A172 (cell line): ENCODE results near the gene FOXK1. TPM values are rescaled to one million over a fixed set of nuclear protein-coding genes. Genes with fewer than 3 reads are reported as not detected.

ENCODE experiments used
- DNase-seq: peaks from one replicate; pipeline ENCODE4 v3.0.0-alpha.2; 2015; ENCODE audit warnings: low spot score
- total RNA-seq: library from RNA; depleted of rRNA; stranded (reverse); fragments of >200 nt; shearing (Covaris generic); gene quantifications from 2 replicates; pipeline ENCODE4 v1.2.3, GENCODE V29; 2014

Gene FOXK1
- total RNA-seq, 1 experiment from 2014 or later: 16.6 TPM

DNA sequence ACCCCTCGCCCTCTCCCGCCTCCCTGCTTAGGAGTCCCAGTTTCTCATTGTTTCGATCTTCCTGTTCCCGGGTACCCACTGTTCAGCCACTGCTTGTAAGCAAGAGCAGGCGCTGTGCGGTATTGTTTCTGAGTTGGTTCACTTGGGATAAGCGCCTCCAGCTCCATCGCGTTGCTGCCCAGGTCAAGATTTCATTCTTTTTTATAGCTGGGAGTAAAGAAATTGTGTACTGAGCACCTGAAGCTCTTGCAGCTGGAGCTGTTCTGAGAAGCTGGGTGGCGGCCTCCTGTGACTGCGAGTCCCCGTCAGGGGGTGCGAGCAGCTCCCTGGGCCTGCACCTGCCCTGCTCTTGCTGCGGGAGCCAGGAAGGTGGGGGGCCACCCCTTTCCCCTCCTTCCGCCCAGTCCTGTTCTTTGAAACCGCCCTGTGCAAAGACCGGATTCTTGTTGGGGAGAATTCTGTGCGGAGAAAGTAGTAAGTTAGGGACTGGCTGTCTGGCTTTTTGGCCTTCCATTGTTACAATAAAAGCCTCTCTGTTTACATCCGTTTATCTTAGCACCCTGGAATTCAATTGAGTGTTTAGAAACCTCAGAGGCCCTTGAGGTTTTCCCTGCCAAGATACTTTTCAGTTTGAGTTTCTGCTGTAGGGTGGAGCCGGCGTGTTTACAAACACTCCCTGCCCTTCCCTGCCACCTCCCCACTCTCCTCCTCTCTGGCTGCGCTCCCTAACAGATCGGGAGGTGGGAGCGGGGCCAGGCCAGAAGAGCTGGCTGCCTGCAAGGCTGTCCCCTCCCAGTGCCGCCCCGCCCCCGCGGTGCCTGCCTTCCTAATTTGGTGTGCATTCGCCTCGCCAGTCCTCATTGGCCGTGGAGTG lies 62.5 kb downstream of the FOXK1 start:
- peak; percentile 98 for DNase-seq

GRCh38 chr7:4745265-4745919 lies 63.3 kb downstream of the FOXK1 start:
- DNase-seq: no peak

DNA sequence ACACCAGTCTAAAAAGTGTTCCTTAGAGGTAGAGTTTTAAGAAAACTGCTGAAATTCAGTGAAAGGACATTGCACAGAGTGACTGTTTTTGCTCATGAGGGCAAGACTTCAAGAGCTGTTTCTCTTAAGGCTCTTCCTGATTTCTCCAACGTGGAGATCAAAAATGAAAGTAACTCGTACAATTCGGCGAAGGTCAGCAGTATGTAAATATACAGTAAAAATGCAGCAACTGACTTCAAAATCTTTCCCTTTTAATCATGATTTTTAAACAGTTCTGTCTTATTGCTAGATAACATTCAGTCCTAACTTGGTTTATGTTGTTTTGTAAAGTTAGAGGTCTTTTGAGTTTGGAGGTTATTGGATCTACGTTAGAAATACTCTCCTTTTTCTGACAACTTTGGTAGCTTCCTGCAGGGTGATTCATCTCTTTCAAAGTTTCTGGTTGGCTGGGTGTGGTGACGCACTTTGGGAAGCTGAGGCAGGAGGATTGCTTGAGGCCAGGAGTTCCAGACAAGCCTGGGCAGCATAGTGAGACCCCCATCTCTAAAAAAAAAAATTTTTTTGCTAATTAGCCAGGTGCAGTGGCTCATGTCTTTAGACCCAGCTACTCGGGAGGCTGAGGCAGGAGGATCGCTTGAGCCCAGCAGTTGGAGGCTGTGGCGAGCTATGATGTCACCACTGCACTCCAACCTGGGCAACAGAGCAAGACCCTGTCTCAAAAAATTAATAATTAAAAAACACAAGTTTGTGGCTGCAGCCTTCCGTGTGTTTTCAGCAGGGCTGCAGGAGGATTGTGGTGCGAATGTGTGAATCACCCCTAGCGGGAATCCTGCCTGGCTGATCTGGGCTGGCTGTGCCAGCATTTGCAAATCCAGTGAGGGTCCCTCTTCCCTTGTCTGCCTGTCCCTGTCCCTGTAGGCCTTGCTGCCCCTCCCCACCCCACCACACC lies 64.2 kb downstream of the FOXK1 start:
- DNase-seq: peak; percentile 77

GRCh38 chr7:4747013-4747412 lies 64.9 kb downstream of the FOXK1 start:
- DNase-seq: no peak

GRCh38 chr7:4747746-4748145 lies 65.7 kb downstream of the FOXK1 start:
- no peak for DNase-seq

DNA sequence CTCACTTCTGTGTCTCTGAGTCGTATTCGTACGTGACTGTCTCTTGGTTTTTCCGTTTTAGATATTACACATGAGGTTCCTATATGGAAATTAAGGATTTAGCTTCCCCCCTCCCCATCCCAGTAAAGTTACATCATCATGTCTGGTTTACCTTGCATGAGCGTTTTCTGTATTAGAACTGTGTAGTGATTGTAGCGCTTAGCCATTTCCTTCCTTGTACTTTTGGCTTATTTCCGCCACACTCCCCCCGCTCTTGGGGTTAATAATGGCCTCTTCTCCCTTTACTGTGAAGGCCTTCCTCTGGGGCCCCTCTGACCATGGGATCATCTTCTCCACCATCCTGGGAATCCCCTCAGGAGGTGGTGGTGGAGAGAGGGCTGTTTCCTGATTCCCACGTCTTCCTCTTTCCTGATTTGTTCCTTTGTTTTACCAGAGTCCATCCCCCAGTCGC lies 66.2 kb downstream of the FOXK1 start:
- no peak for DNase-seq

DNA sequence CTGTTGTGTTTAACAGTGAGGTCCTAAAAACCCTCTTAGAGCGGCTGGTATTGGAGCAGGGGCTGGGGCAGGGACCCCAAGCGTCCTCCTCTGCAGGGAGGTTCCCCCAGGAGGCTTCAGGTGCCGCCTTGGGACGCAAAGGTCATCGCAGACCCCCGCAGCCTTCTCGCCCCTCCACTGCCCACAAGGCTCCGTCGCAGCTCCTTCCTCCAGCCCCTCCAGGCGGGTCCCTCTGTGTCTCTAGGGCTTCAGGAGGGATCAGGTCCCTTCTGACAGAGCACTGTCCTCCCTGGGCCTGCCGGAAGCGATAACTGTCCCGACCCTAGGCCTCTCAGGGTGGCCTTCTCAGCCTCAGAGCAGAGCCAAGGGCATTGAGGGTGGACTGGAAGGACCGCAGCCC lies 67.3 kb downstream of the FOXK1 start:
- DNase-seq: no peak

- no peak for DNase-seq
These were observed 67.7 kb downstream of the FOXK1 start for GRCh38 chr7:4749798-4750197.

DNA sequence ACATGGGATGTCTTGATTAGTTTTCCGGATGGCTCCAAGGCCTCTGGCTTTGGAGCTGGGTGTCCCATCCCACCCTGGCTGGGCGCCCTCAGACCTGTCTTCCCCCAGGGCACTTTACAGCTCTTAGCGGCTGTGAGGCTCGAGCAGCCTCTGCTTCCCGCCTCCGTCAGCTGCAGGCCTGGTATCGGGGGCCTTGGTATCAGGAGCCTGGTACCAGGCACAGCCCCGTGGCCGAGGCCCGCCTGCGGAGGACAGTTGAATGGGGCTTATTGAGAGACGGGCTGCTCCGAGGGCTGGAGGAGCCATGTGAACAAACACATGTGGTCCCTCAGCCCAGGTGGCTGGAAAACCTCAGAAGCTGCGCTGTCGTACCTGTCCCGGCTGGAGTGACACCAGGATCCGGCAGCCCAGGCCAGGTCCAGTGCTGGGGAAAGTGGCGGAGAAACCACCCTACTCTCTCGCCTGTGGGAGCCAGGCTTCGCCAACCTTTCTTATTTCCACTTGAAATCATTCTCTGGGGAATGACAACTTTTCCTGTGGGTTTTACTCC lies 69.4 kb downstream of the FOXK1 start:
- no peak for DNase-seq

GRCh38 chr7:4753598-4754432 lies 71.7 kb downstream of the FOXK1 start:
- DNase-seq: peak; percentile 46

- no peak for DNase-seq
These were observed 72.4 kb downstream of the FOXK1 start for GRCh38 chr7:4754433-4755010.

DNA sequence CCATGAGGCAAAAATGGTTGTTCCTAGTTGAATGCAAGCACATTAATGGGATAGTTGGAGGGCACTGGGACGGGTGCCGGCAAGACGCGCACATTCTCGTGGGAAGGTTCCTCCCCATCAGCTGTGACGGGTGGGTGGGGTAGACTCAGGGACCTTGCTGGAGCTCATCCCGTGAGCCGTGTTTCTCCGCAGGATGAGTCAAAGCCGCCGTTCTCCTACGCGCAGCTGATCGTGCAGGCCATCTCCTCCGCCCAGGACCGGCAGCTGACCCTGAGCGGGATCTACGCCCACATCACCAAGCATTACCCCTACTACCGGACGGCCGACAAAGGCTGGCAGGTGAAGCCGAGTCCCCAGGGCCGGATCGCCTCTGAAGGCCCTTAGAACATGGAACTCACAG lies 73.0 kb downstream of the FOXK1 start:
- DNase-seq: no peak

DNA sequence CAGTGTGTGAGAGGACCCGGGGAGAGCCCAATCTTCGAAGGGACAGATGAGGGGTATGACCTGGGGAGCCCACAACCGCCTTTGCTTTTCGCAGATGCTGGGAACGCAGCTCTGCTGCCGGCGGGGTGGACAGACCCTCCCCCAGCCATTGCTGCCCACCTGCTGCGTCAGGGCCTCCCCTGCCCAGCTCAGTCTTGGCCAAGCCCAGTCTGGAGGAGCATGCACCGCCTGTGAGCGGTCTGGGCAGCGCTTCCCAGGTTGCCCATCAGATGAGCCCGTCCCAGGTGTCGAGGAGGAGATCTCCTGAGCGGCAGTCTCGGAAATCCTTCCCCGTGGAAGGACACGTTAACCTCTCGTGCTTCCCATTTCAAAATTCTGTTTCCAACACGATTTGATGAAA lies 76.0 kb downstream of the FOXK1 start:
- no peak for DNase-seq

DNA sequence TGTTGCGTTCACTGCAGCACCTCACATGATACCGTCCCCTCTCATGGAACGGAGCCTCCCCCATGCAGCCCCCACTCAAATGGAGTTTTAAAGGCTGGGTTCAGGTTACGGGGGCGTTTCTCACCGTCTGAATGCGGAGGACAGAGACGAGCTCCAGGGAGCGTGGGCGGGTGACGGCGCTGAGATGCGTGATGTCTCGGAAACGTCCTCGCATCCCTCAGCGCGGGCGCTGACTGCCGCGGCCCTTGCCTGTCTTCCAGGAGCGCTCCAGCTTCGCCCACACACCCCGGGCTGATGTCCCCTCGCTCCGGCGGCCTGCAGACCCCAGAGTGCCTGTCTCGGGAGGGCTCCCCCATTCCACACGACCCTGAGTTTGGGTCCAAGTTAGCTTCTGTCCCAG lies 76.7 kb downstream of the FOXK1 start:
- DNase-seq: no peak

DNA sequence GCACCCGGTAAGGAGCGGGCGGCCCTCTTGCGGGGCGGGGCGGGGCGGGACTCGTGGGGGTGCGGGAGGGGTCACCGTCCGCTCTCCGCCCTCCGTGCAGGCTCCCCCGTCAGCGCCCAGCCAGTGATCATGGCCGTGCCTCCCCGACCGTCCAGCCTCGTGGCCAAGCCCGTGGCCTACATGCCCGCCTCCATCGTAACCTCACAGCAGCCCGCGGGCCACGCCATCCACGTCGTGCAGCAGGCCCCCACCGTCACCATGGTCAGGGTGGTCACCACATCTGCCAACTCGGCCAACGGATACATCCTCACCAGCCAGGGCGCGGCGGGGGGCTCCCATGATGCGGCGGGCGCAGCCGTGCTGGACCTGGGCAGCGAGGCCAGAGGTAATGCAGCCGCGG lies 77.1 kb downstream of the FOXK1 start:
- DNase-seq: no peak

GRCh38 chr7:4760952-4761351 lies 78.9 kb downstream of the FOXK1 start:
- no peak for DNase-seq

- DNase-seq: no peak
These were observed 80.3 kb downstream of the FOXK1 start for GRCh38 chr7:4762121-4763055.

DNA sequence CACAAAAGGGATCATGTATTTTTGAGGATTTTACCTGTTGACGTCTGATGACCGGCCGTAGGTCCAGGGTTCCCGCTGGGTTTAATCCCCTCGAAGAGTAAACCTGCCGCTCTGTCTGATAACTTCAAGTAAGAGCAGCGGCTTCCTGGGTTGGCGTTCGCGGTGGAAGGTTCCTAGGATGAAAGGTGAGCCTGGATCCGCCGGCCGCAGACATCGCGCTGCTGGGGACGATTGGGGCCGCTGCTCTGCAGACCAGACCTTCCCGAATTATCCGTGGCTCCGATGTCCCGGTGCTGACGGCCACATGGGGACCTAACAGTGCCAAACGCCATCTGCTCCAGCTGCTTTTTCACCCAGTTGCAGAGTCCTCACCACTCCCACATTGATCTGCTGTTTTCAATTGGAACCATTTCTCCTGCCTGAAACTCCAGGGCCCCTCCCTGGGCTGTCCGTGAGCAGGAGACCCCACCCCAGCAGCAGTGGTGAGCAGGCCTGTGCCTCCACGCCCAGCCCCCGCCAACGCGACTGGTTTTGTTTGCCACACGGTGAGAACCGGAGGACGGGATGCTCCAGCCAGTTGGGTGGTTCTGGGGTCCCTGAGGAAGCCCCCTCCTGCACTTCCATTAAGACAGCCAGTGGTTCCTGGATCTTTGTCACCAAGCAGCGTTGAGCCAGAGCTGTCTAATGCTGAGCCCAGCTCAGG lies 81.1 kb downstream of the FOXK1 start:
- DNase-seq: no peak

- DNase-seq: no peak
These were observed 81.7 kb downstream of the FOXK1 start for GRCh38 chr7:4763794-4764185.
